H9 (cell line): ENCODE data around the gene GRIFIN. TPM values are rescaled to one million over a fixed set of nuclear protein-coding genes. Genes with fewer than 3 reads are reported as not detected.
A peak's percentile ranks its signal among the peaks of the same experiment; 100 is the strongest.

Source experiments
- DNase-seq: peaks from one replicate; pipeline ENCODE4 v3.0.0-alpha.2; 2017
- H2AFZ ChIP-seq: one replicate; pipeline ENCODE4 v1.6.1; 2013; ENCODE audit warnings: mild to moderate bottlenecking, low read length, control low read depth, moderate library complexity
- H2AK5ac ChIP-seq: 2 replicates; pipeline ENCODE4 v1.6.1; 2013; ENCODE audit warnings: low read length, control low read depth, mixed read lengths; ENCODE audit not compliant: insufficient read length
- H2BK120ac ChIP-seq: one replicate; pipeline ENCODE4 v1.6.1; 2013; ENCODE audit warnings: low read depth, mild to moderate bottlenecking, low read length, control low read depth, inconsistent platforms; ENCODE audit not compliant: poor library complexity, severe bottlenecking
- H2BK12ac ChIP-seq: 2 replicates; pipeline ENCODE4 v1.6.1; 2013; ENCODE audit warnings: low read length, control low read depth, mixed read lengths, low read depth; ENCODE audit not compliant: insufficient read length
- H2BK15ac ChIP-seq: 2 replicates; pipeline ENCODE4 v1.6.1; 2013; ENCODE audit warnings: low read depth, low read length, control low read depth
- H2BK20ac ChIP-seq: one replicate; pipeline ENCODE4 v1.6.1; 2013; ENCODE audit warnings: low read depth, mild to moderate bottlenecking, low read length, control low read depth, inconsistent platforms; ENCODE audit not compliant: poor library complexity, severe bottlenecking
- H2BK5ac ChIP-seq: 2 replicates; pipeline ENCODE4 v1.6.1; 2013; ENCODE audit warnings: low read length, control low read depth, mixed read lengths; ENCODE audit not compliant: insufficient read length
- H3K14ac ChIP-seq: 2 replicates; pipeline ENCODE4 v1.6.1; 2013; ENCODE audit warnings: low read length, control low read depth; ENCODE audit not compliant: insufficient read depth
- H3K18ac ChIP-seq: 2 replicates; pipeline ENCODE4 v1.6.1; 2013; ENCODE audit warnings: low read depth, mild to moderate bottlenecking, mixed read lengths, low read length, control low read depth; ENCODE audit not compliant: insufficient read length
- H3K23ac ChIP-seq: 2 replicates; pipeline ENCODE4 v1.6.1; 2013; ENCODE audit warnings: low read length, control low read depth, mixed read lengths, low read depth; ENCODE audit not compliant: insufficient read length
- H3K23me2 ChIP-seq: 2 replicates; pipeline ENCODE4 v1.6.1; 2013; ENCODE audit warnings: low read depth, mild to moderate bottlenecking, mixed read lengths, low read length, control low read depth; ENCODE audit not compliant: insufficient read length, poor library complexity, severe bottlenecking
- H3K27ac ChIP-seq: 2 replicates; pipeline ENCODE4 v1.5.1; 2013; ENCODE audit warnings: low read length, control low read depth, mixed read lengths, low read depth; ENCODE audit not compliant: insufficient read length
- H3K27me3 ChIP-seq: 2 replicates; pipeline ENCODE4 v1.6.1; 2013; ENCODE audit warnings: low read length, control low read depth, inconsistent platforms; ENCODE audit not compliant: insufficient read depth
- H3K4ac ChIP-seq: 2 replicates; pipeline ENCODE4 v1.6.1; 2013; ENCODE audit warnings: low read depth, mild to moderate bottlenecking, control low read depth, inconsistent platforms, low read length, moderate library complexity
- H3K4me1 ChIP-seq: 2 replicates; pipeline ENCODE4 v1.6.1; 2013; ENCODE audit warnings: low read length, control low read depth, inconsistent platforms; ENCODE audit not compliant: insufficient read depth
- H3K4me2 ChIP-seq: 2 replicates; pipeline ENCODE4 v1.6.1; 2013; ENCODE audit warnings: low read length, control low read depth, mixed read lengths; ENCODE audit not compliant: insufficient read length, insufficient read depth
- H3K56ac ChIP-seq: 2 replicates; pipeline ENCODE4 v1.6.1; 2013; ENCODE audit warnings: low read depth, mild to moderate bottlenecking, mixed read lengths, low read length, control low read depth; ENCODE audit not compliant: insufficient read length
- H3K79me1 ChIP-seq: 2 replicates; pipeline ENCODE4 v1.6.1; 2013; ENCODE audit warnings: low read depth, mild to moderate bottlenecking, moderate library complexity, low read length, control low read depth, inconsistent platforms; ENCODE audit not compliant: insufficient read depth, poor library complexity, severe bottlenecking
- H3K79me2 ChIP-seq: 2 replicates; pipeline ENCODE4 v1.6.1; 2013; ENCODE audit warnings: low read length, control low read depth, inconsistent platforms; ENCODE audit not compliant: insufficient read depth
- H3K9ac ChIP-seq: 2 replicates; pipeline ENCODE4 v1.6.1; 2013; ENCODE audit warnings: low read length, control low read depth, mixed read lengths; ENCODE audit not compliant: insufficient read length; ENCODE audit errors: extremely low read depth
- H3K9me3 ChIP-seq: one replicate; pipeline ENCODE4 v1.6.1; 2013; ENCODE audit warnings: low read depth, low read length, inconsistent platforms; ENCODE audit not compliant: control insufficient read depth
- H3T11ph ChIP-seq: one replicate; pipeline ENCODE4 v1.6.1; 2013; ENCODE audit warnings: mild to moderate bottlenecking, low read length, control low read depth, inconsistent platforms
- H4K20me1 ChIP-seq: one replicate; pipeline ENCODE4 v1.6.1; 2013; ENCODE audit not compliant: control insufficient read depth, insufficient read length, insufficient read depth
- H4K5ac ChIP-seq: 2 replicates; pipeline ENCODE4 v1.6.1; 2013; ENCODE audit warnings: low read depth, mild to moderate bottlenecking, mixed read lengths, low read length, control low read depth; ENCODE audit not compliant: insufficient read length
- H4K8ac ChIP-seq: replicated peaks from 2 replicates; pipeline ENCODE4 v1.6.1; 2013; ENCODE audit warnings: low read length, control low read depth, mixed read lengths, low read depth; ENCODE audit not compliant: insufficient read length
- H4K91ac ChIP-seq: 2 replicates; pipeline ENCODE4 v1.6.1; 2013; ENCODE audit warnings: low read depth, mild to moderate bottlenecking, moderate library complexity, mixed read lengths, low read length, control low read depth; ENCODE audit not compliant: insufficient read length
- H3K27ac Mint-ChIP-seq, 3 experiments: 2 replicates in 2 of 3; 3 replicates in 1 of 3; pipeline ENCODE4 v1.8.0; 2020 to 2021; ENCODE audit warnings: mixed read lengths in 3 of 3, mild to moderate bottlenecking in 1 of 3, moderate library complexity in 1 of 3
- H3K27me3 Mint-ChIP-seq: 2 replicates; pipeline ENCODE4 v1.8.0; 2021; ENCODE audit warnings: low read depth, mild to moderate bottlenecking, moderate library complexity, mixed read lengths
- H3K36me3 Mint-ChIP-seq, 3 experiments: 2 replicates in 2 of 3; 3 replicates in 1 of 3; pipeline ENCODE4 v1.8.0; 2020 to 2021; ENCODE audit warnings: low read depth in 3 of 3, mixed read lengths in 3 of 3; ENCODE audit not compliant: insufficient read depth in 1 of 3
- H3K4me1 Mint-ChIP-seq, 2 experiments: 2 replicates each; pipeline ENCODE4 v1.8.0; 2020; ENCODE audit warnings: mixed read lengths in 2 of 2
- H3K4me3 Mint-ChIP-seq, 2 experiments: 2 replicates in 1 of 2; 3 replicates in 1 of 2; pipeline ENCODE4 v1.8.0; 2020 to 2021; ENCODE audit warnings: mild to moderate bottlenecking in 2 of 2, mixed read lengths in 2 of 2, moderate library complexity in 1 of 2
- H3K9me3 Mint-ChIP-seq, 2 experiments: 2 replicates in 1 of 2; 3 replicates in 1 of 2; pipeline ENCODE4 v1.8.0; 2020; ENCODE audit warnings: mild to moderate bottlenecking in 2 of 2, mixed read lengths in 2 of 2, moderate library complexity in 1 of 2
- CTCF ChIP-seq: fragments of 200-600 bp; sonication (generic); conservative IDR thresholded peaks from 3 replicates; pipeline ENCODE4 v1.8.0; 2021; ENCODE audit warnings: antibody characterized with exemption, mild to moderate bottlenecking
- WGBS: extraction: QIAGEN DNeasy Blood & Tissue Kit; methylation state at CpG from one replicate; pipeline ENCODE4 v1.1.7; 2013; ENCODE audit warnings: missing lambda C conversion rate, low lambda C conversion rate, mixed read lengths; ENCODE audit not compliant: insufficient read length; ENCODE audit errors: extremely low coverage; 5-methylcytosine and 5-hydroxymethylcytosine counted together
- total RNA-seq: library from RNA; stranded (reverse); gene quantifications from 2 replicates; pipeline ENCODE4 v1.2.1, GENCODE V29; 2021

Gene GRIFIN
- total RNA-seq, 1 experiment from 2014 or later, result not detected

GRCh38 chr7:2519119-2519930, 43.1 kb upstream of the GRIFIN start, which contains the start of gene LFNG:
Gene LFNG, plus strand, starts transcription at chr7:2519774. Its CDS starts 88 bp downstream, at chr7:2519862.
- Histone ChIP-seq H3K27me3 (no peaks in the 10 kb centered on the region; the same call in 1 of the 2 replicates), H2AK5ac (no peak within 1 kb of the TSS), H2BK12ac (no peak within 1 kb of the TSS), H4K20me1 (no peaks in the 10 kb centered on the region), H3K79me1 (no peaks in the 10 kb centered on the region), H2BK5ac (no peak within 1 kb of the TSS), H3K23me2 (peaks cover 13% of the 10 kb centered on the region), H3K4ac (no peak within 1 kb of the TSS), H3K56ac (no peak within 1 kb of the TSS), H4K91ac (no peak within 1 kb of the TSS), H2BK15ac (no peak within 1 kb of the TSS), H4K8ac (no peak within 1 kb of the TSS), H3K27ac (no peak within 1 kb of the TSS), H3K79me2 (no peaks in the 10 kb centered on the region; the same call in 1 of the 2 replicates), H2AFZ (no peak within 1 kb of the TSS), H3K14ac (no peak within 1 kb of the TSS; the same call in 1 of the 2 replicates), H3T11ph (no peak within 1 kb of the TSS), H3K4me1 (peaks cover 4% of the 10 kb centered on the region; the same call in 1 of the 2 replicates), H3K18ac (no peak within 1 kb of the TSS), H3K9me3 (no peaks in the 10 kb centered on the region), H4K5ac (no peak within 1 kb of the TSS), H3K9ac (no peak within 1 kb of the TSS), H2BK20ac (no peak within 1 kb of the TSS), H3K23ac (no peak within 1 kb of the TSS), H2BK120ac (no peak within 1 kb of the TSS), H3K4me2 (peak within 1 kb of the TSS; percentile 63)
- Mint-ChIP-seq H3K27ac (peak within 1 kb of the TSS in 1 of 3 experiments; percentile 79; a peak in 1 of 7 replicates), H3K9me3 (no peaks in the 10 kb centered on the region), H3K4me3 (peak within 1 kb of the TSS; percentile 84 to 93), H3K27me3 (peaks cover 26% of the 10 kb centered on the region), H3K4me1 (peaks cover 42 to 46% of the 10 kb centered on the region in 2 experiments), H3K36me3 (peaks cover 0 to 5% (median 4%) of the 10 kb centered on the region in 3 experiments; a peak in 2 of 7 replicates)
- WGBS, result no CpG with 5 or more reads among the region's 95 CpGs
- TF ChIP-seq CTCF, result no peak
- peak; percentile 84 for DNase-seq
